ENCODE measurements around the gene OR3A2.
"Not testable (repeated sequence)": the region's sequence is repeated elsewhere in the genome, so short reads cannot be mapped to it uniquely, and the experiment has no call there.

DNA sequence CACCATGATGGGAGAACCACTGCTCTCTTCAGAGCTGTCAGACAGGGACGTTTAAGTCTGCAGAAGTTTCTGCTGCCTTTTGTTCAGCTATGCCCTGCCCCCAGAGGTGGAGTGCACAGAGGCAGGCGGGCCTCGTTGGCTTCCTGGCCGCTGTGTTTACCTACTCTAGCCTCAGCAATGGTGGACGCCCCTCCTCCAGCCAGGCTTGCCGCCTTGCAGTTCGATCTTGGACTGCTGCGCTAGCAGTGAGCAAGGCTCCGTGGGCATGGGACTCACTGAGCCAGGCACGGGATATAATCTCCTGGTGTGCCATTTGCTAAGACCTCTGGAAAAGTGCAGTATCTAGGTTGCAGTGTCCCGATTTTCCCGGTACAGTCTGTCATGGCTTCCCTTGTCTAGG lies 43.3 kb downstream of the OR3A2 start:
- TF ChIP-seq, protein P1, sequence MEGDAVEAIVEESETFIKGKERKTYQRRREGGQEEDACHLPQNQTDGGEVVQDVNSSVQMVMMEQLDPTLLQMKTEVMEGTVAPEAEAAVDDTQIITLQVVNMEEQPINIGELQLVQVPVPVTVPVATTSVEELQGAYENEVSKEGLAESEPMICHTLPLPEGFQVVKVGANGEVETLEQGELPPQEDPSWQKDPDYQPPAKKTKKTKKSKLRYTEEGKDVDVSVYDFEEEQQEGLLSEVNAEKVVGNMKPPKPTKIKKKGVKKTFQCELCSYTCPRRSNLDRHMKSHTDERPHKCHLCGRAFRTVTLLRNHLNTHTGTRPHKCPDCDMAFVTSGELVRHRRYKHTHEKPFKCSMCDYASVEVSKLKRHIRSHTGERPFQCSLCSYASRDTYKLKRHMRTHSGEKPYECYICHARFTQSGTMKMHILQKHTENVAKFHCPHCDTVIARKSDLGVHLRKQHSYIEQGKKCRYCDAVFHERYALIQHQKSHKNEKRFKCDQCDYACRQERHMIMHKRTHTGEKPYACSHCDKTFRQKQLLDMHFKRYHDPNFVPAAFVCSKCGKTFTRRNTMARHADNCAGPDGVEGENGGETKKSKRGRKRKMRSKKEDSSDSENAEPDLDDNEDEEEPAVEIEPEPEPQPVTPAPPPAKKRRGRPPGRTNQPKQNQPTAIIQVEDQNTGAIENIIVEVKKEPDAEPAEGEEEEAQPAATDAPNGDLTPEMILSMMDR (IDR thresholded peaks at IDR 0.05), result not testable (repeated sequence)
- not testable (repeated sequence) for TF ChIP-seq POLR2AphosphoS5 (IDR thresholded peaks at IDR 0.05)
